Measurements from ENCODE around the gene NCL.
A peak's percentile ranks its signal among the peaks of the same experiment; 100 is the strongest.

Gene NCL, protein sequence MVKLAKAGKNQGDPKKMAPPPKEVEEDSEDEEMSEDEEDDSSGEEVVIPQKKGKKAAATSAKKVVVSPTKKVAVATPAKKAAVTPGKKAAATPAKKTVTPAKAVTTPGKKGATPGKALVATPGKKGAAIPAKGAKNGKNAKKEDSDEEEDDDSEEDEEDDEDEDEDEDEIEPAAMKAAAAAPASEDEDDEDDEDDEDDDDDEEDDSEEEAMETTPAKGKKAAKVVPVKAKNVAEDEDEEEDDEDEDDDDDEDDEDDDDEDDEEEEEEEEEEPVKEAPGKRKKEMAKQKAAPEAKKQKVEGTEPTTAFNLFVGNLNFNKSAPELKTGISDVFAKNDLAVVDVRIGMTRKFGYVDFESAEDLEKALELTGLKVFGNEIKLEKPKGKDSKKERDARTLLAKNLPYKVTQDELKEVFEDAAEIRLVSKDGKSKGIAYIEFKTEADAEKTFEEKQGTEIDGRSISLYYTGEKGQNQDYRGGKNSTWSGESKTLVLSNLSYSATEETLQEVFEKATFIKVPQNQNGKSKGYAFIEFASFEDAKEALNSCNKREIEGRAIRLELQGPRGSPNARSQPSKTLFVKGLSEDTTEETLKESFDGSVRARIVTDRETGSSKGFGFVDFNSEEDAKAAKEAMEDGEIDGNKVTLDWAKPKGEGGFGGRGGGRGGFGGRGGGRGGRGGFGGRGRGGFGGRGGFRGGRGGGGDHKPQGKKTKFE

DNA sequence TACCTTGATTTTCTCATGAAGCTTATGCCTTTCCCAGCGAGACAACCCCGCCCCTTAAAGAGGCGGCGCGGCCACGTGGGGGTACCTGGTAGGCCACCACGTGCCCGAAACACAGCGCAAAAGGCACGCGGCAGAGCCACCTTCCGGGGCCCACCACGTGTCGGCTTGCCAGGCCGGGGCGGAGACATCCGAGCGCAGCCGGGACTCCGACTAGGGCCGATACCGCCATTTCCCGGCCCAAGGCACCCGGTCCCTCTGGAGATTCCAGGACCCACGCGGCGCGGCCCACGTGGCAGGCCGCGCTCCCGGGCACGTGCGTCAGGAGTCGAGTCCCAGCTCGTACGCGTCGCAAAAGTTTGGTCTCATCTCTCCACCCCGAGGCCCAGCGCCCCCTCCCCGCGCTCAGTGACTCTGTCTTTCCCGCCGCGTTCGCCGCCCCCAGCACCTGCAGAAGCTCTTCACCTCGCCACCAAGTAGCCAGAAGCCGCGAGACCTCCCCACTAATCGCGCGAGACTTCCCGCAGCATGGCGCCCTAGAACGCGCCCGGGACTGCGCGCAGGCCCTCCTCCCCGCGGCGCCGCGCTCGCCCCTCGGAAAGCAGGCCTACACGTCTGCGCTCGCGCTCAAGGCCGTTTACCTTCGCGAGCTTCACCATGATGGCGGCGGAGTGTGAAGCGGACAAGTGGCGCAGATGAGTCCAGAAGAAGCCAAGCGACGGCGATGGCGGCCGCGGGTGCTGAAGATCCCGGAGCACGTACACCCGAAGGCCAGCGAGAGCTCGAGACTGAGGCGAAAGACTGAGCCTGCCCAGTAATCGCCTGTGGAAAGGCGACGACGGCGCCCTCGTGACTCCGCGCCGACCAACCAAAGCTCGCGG lies at the start of gene NCL:
NCL (minus strand) TSS at position 787 of the 878 bp plus-strand sequence; CDS start at position 656, 131 bp downstream.
- peak; percentile 98 for DNase-seq

DNA sequence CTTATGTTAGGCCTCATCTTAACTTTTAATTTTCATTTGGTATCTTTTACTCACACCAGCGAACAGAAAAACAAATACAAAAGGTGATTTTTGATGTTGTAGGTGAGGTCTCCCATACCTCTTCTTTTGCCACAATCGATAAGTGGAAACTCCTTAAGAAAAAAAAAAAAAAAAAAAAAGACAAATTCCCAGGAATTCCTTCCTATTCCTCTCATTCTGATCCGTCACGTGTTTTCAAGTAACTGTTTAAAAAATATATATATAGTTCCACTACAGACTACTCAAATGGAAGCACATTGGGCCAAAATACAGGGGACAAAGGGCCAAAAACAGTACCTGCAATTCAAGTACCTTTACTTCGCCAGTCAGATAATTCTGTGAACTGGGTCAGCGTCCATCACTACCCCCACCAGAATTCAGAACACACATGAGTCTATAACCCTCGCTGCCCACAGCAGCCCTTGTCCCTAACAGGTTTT lies 49.5 kb upstream of the NCL start:
- no peak for DNase-seq

GRCh38 chr2:231512222-231512621 lies 47.9 kb upstream of the NCL start:
- DNase-seq: peak; percentile 18

- DNase-seq: no peak
Measured at GRCh38 chr2:231503766-231504165, 39.5 kb upstream of the NCL start.

DNA sequence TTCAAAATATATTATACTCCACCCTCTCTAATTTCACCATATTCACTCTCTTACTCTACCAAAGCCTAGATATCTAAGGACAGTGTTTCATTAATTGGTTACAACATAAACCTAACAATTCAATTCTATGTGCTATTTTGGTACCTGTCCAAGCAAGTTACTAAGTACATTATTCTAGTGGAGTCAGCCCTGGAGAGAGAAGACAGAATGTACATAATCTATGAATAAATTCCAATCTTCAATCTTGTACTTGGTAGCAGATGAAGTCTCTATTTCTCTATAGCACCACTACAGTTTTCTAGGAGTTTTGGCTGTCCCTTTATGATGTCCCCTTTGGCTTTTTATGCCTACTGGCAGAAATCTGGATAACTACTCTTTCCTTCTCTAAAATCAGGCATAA lies 38.3 kb upstream of the NCL start:
- no peak for DNase-seq

DNA sequence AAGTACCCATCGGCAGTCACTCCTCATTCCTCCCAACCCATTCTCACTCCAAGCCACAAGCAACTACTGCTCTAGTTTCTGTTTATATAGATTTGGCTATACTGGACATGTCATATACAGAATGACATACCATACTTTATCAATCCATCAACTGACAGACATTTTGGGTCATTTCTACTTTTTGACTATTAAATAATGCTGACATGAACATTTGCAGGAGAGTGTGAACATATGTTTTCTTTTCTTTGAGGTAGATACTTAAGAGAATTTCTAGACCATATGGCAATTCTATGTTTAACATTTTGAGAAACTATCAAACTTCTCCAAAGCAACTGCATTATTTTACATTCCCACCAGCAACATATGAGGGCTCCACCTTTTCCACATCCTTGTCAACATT lies 33.4 kb upstream of the NCL start:
- DNase-seq: no peak

DNA sequence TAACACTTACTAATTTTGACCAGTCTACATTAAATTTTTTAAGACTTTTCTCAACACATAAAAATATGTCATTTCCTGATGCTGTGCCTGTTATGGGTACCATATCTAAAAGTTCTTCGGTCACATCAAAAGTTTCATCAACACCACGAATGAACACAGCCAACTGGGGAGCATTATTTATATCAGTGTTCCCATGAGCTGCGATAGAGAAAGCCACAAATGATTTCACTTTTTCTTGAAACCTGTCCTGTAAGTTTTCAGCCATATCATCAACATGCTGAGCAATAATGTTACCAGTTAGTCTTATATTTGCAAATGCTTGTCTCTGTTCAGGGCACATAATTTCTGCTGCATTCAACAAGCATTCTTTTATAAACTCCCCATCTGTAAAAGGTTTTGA lies 30.4 kb upstream of the NCL start:
- no peak for DNase-seq

- DNase-seq: no peak
Measured at GRCh38 chr2:231490801-231491200, 26.5 kb upstream of the NCL start.

DNA sequence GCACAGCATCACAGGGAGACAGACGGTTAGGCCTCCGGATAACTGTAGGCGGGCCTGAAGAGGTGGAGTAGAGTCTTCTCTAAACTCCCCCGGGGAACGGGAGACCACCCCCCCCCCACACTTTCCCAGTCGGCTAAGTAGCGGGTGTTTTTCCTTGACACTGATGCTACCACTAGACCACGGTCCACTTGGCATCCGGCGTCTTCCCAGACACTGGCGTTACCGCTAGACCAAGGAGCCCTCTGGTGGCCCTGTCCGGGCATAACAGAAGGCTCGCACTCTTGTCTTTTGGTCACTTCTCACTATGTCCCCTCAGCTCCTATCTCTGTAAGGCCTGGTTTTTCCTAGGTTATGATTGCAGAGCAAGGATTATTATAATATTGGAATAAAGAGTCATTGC lies 25.7 kb upstream of the NCL start:
- DNase-seq: no peak

DNA sequence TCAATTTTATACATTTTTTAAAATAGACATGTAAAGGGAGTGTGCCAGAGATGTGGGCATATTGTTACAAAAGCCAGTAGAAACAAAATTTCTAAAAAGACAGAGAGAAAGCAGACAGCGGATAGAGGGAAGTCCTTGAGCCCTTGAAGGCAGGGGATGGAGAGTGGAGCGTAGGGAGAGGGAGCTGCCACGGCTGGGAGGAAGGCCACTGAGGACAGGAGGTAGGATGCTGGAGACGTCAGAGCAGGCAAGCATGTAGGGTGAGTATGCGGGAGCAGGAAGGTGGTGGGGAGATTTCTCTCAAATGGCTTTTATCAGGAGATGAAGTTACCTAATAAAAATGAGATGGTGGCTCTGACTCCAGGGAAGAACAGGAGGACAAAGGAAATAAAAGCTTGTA lies 24.0 kb upstream of the NCL start:
- DNase-seq: no peak

DNA sequence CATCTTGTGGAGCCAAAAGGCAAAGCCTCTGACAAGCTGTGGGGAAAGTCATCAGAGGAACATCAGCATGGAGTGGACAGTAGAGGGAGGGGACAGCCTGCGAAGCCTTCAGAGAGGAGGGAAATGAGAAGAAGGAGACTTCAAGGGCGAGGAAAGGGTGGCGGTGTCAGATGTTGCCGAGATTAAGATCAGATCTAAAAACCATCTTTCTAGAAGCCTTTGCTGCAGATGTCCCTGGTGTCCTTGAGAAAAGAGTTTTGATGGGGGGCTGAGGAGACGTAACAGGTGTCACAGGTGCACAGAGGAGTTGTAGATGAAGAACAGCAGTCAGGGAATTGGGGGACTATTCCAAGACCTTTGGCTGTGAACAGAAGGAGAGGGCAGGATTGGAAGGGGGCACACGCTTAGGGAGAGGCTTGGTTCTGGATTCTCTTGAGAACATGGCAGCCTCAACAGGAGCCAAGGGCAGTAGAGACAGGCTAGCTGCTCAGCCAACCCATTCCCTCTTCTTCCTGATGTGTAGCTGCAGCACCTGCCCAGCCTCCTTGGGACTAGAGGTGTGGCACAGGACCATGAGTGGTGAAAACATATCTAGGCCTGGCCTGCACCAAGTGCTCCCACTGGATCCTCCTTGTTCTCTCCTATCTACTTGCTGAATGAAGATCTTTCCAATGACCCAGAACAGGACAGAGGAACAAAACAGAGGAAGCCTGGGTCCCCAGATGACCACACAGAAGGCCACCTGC lies 22.7 kb upstream of the NCL start:
- DNase-seq: no peak

- DNase-seq: peak; percentile 12
Measured at GRCh38 chr2:231483398-231484329, 19.4 kb upstream of the NCL start.

GRCh38 chr2:231482806-231483391 lies 18.6 kb upstream of the NCL start:
- peak; percentile 57 for DNase-seq

DNA sequence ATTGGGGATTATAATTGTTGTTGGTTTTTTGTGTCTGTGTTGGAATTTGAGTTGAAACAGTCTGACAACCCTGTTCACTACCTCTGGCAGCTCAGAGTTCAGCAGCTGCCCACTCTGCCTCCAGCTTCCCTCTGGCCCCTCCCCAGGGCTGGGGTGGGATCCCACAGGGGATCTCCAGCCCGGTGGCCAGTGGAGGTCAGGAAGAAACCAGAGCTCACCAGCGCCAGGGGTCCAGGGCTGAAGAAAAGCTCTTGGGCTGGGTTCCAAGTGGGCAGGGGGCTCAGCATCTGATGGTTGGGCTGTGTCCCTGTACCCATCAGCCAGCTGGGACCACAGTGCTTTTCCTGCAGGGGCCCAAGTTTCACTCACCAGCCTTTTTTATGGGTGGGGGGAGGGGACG lies 16.5 kb upstream of the NCL start:
- no peak for DNase-seq

DNA sequence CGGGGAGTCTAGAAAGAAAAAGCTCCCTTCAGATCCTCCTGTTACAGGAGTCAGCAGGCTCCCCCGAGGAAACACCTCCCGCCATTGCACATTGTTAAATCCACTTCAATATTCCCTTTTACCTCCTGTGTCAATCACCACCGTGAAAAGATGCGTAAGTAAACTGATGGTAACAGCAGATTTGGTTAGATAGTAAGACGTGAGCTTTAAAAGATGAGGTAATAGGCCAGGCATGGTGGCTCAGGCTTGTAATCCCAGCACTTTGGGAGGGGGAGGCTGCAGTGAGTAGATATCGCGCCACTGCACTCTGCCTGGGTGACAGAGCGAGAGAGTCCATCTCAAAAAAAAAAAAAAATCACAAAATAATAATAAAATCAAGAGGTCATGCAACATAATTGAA lies 15.2 kb upstream of the NCL start:
- no peak for DNase-seq

- DNase-seq: no peak
Measured at GRCh38 chr2:231476920-231477319, 12.6 kb upstream of the NCL start.

DNA sequence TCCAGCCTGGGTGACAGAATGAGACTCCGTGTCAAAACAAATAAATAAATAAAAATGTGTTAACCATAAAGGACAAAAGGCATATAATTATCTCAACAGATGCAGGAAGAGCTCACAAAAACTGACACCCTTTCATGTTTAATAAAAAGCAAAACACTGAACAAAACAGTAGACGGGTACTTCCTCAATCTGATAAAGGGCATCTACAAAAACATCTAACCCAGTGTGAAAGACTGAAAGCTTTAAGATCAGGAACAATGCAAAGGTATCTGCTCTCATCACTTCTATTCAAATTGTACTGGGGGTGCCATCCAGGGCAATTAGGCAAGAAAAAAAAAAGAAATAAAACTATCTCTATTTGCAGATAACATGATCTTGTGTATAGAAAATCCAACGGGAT lies 11.7 kb upstream of the NCL start:
- DNase-seq: no peak

DNA sequence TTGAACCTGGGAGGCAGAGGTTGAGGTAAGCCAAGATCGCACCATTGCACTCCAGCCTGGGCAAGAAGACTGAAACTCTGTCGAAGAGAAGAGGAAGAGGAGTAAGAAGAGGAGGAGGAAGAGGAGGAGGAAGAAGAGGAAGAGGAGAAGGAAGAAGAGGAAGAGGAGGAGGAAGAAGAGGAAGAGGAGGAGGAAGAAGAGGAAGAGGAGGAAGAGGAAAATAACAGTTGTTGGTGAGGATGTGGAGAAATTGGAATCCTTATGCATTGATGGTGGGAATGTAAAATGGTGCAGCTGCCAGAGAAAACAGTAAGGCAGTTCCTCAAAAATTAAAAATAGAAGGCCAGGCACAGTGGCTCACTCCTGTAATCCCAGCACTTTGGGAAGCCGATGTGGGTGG lies 8.5 kb upstream of the NCL start:
- DNase-seq: no peak

GRCh38 chr2:231470246-231470900 lies 6.1 kb upstream of the NCL start:
- no peak for DNase-seq

DNA sequence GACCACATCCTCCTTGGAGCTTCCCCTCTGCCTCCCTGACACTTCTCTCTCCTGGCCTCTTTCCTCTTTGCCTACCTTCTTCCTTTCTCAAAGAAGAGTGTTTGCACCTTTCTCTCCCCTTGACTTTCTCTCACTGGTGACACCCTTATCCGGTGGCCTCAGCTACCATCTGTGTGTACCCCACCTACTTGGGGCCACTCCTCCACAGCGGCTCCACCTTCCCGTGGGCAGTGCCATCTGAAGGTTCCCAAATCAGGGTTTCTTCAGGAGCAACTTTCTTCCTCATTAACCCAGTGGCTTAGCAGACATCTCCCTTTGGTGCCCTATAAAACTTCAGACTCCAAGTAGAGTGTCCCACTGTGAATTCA lies 5.3 kb upstream of the NCL start:
- no peak for DNase-seq
